ENCODE data around the gene FOXN4.

DNA sequence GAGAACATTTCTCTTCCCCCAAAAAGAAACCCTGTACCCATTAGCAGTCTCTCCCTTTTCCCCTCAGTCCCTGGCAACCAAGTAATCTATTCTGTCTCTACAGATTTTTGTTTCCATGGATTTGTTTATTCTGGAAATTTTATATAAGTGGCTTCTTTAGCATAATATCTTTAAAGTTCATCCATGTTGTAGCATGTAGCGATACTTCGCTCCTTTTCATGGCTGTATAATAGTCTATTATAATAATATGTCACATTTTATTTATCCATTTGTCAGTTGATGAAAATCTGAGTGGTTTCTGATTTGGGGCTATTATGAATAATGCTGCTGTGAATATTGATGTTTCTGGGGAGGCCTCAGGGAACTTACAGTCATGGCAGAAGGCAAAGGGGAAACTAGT, 25.8 kb upstream of the FOXN4 start:
- TF ChIP-seq, protein P1, sequence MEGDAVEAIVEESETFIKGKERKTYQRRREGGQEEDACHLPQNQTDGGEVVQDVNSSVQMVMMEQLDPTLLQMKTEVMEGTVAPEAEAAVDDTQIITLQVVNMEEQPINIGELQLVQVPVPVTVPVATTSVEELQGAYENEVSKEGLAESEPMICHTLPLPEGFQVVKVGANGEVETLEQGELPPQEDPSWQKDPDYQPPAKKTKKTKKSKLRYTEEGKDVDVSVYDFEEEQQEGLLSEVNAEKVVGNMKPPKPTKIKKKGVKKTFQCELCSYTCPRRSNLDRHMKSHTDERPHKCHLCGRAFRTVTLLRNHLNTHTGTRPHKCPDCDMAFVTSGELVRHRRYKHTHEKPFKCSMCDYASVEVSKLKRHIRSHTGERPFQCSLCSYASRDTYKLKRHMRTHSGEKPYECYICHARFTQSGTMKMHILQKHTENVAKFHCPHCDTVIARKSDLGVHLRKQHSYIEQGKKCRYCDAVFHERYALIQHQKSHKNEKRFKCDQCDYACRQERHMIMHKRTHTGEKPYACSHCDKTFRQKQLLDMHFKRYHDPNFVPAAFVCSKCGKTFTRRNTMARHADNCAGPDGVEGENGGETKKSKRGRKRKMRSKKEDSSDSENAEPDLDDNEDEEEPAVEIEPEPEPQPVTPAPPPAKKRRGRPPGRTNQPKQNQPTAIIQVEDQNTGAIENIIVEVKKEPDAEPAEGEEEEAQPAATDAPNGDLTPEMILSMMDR (IDR thresholded peaks at IDR 0.05): no peak
- TF ChIP-seq POLR2A (IDR thresholded peaks at IDR 0.05): no peak
